Sigmoid colon (tissue), 4 donors: ENCODE measurements around the gene ACSM6.

Experiments used
- CTCF ChIP-seq, 4 experiments: fragments of 450-650 bp in 3 of 4; fragments of 200-600 bp in 1 of 4; IDR thresholded peaks; one replicate each; pipeline ENCODE4 v1.5.1; 2016 to 2019; ENCODE audit warnings: antibody characterized with exemption in 4 of 4, mild to moderate bottlenecking in 3 of 4, moderate library complexity in 2 of 4
- POLR2AphosphoS5 ChIP-seq, 4 donors: sonication (generic); formaldehyde crosslinking; IDR thresholded peaks; one replicate each; pipeline ENCODE4 v1.6.1; 2017; ENCODE audit warnings: antibody characterized with exemption in 4 of 4

- TF ChIP-seq POLR2AphosphoS5 (IDR thresholded peaks at IDR 0.05) (no peak), CTCF (IDR thresholded peaks at IDR 0.05) (no peak)
These were observed 53.3 kb downstream of the ACSM6 start for GRCh38 chr10:95247200-95247880.
